Uterus (tissue), 4 donors: ENCODE data around the gene SPEM3. TPM values are rescaled to one million over a fixed set of nuclear protein-coding genes. Genes with fewer than 3 reads are reported as not detected.
A peak's percentile ranks its signal among the peaks of the same experiment; 100 is the strongest.

Experiments
- DNase-seq, 2 donors: peaks; one replicate each; pipeline ENCODE4 v3.0.0-alpha.2; 2019 to 2020
- H3K27ac ChIP-seq, 2 donors: fragments of 200-600 bp; sonication (generic); 1 replicate in 1 of 2; 2 replicates in 1 of 2; pipeline ENCODE4 v1.5.1; 2016 to 2018
- H3K27me3 ChIP-seq, 2 donors: fragments of 200-600 bp; sonication (generic); one replicate each; pipeline ENCODE4 v1.5.1; 2018 to 2019; ENCODE audit warnings: control low read depth in 1 of 2
- H3K36me3 ChIP-seq, 2 donors: fragments of 200-600 bp; sonication (generic); one replicate each; pipeline ENCODE4 v1.5.1; 2019; ENCODE audit warnings: control low read depth in 1 of 2
- H3K4me1 ChIP-seq, 2 donors: fragments of 200-600 bp; sonication (generic); one replicate each; pipeline ENCODE4 v1.5.1; 2018 to 2019; ENCODE audit warnings: control low read depth in 1 of 2
- H3K4me3 ChIP-seq, 2 donors: fragments of 200-600 bp; sonication (generic); 1 replicate in 1 of 2; 2 replicates in 1 of 2; pipeline ENCODE4 v1.5.1; 2018 to 2019; ENCODE audit warnings: mild to moderate bottlenecking in 1 of 2
- H3K9me3 ChIP-seq, 2 donors: fragments of 200-600 bp; sonication (generic); one replicate each; pipeline ENCODE4 v1.5.1; 2019; ENCODE audit warnings: control low read depth in 1 of 2
- POLR2A ChIP-seq, 2 donors: fragments of 450-650 bp; IDR thresholded peaks; one replicate each; pipeline ENCODE4 v1.6.1; 2016; ENCODE audit warnings: antibody characterized with exemption in 2 of 2, mild to moderate bottlenecking in 1 of 2, moderate library complexity in 1 of 2
- intact Hi-C: fragments of 100-400 bp; cut with DNase I; formaldehyde crosslinking; loops from one replicate; pipeline ENCODE4 v1.15.1; 2023; ENCODE audit warnings: low total_unique reads
- total RNA-seq, 4 donors: library from RNA; depleted of rRNA in 3 of 4; stranded (reverse); fragments of >200 nt in 3 of 4; gene quantifications; one replicate each; pipeline versions ENCODE4 v1.1.0 to v1.2.4, GENCODE V29; 2014 to 2023
- TF ChIP-seq, protein P1 (sequence below), 4 experiments: fragments of 200-600 bp in 2 of 4; fragments of 450-650 bp in 2 of 4; sonication (generic) in 2 of 4; IDR thresholded peaks; one replicate each; pipeline ENCODE4 v1.5.1; 2016 to 2019; ENCODE audit warnings: antibody characterized with exemption in 4 of 4, mild to moderate bottlenecking in 2 of 4, moderate library complexity in 1 of 4
- donor health status: DM: yes; HTN: yes; CAD: no.

Gene SPEM3
- total RNA-seq, 4 donors from 2014 or later, result not detected

DNA sequence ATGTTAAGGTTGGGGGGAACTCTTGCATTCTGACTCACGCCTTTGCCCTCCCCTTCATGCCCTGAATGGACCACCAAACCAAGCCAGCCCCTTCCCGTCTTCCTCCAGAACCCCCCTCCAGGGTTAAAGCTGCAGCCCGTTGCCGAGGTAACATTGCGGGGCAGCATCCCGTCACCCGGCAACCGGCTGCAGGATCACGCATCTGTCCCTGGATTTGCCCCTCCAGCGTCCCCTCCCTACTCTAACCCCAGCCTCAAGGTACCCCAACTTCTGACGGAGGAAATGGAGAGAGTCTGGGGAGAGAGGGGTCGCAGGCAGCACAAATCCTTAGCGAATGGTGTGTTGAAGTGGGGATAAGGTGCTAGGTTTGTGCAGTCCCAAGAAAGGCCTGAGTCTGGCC is 21.6 kb upstream of the SPEM3 start:
- intact Hi-C loops, result no loop called here
- Histone ChIP-seq H3K27ac (no peak overlapping the region), H3K9me3 (no peaks in the 10 kb centered on the region), H3K4me1 (peaks cover 0 to 5% of the 10 kb centered on the region in 2 donors), H3K27me3 (no peaks in the 10 kb centered on the region), H3K36me3 (no peaks in the 10 kb centered on the region), H3K4me3 (no peak overlapping the region)
- TF ChIP-seq, protein P1, sequence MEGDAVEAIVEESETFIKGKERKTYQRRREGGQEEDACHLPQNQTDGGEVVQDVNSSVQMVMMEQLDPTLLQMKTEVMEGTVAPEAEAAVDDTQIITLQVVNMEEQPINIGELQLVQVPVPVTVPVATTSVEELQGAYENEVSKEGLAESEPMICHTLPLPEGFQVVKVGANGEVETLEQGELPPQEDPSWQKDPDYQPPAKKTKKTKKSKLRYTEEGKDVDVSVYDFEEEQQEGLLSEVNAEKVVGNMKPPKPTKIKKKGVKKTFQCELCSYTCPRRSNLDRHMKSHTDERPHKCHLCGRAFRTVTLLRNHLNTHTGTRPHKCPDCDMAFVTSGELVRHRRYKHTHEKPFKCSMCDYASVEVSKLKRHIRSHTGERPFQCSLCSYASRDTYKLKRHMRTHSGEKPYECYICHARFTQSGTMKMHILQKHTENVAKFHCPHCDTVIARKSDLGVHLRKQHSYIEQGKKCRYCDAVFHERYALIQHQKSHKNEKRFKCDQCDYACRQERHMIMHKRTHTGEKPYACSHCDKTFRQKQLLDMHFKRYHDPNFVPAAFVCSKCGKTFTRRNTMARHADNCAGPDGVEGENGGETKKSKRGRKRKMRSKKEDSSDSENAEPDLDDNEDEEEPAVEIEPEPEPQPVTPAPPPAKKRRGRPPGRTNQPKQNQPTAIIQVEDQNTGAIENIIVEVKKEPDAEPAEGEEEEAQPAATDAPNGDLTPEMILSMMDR (IDR thresholded peaks at IDR 0.05), result no peak
- TF ChIP-seq POLR2A (IDR thresholded peaks at IDR 0.05), result no peak
- DNase-seq, result no peak

DNA sequence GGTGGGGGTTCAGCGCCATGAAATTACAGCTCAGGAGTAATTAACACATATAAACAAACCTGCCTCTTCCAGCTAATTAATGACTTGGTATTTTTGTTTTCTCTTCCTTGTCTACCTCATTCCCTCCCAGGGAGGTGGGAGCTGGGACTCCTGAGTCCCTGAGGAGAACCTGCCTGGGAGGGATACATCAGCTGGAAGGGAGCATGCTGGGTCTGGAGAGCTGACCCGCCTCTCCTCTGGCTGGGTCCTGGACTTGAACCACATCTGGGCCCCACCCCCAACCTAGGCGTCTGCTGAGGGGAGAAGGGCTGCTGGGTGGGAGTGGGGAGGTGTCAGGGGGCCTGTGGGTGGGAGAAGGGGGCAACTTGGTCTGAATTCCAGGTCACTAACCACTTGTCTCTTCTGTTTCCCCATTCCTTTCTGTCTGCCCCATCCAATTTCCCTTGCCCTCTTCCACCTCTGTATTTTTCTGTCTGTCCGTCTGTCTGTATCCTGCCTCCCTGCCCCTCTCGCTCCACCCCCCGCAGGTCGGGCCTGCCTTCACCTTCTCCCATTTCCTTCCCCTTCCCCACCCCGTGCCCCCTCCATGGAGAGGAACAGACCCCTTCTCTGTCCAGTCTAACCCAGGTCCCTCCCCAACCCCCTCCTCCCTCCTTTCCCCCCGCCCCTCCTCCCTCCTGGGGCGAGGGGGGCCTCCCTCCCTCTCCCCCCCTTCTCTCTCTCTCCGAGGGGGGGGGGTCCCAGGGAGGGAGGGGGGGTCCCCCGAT is 21.0 kb upstream of the SPEM3 start, which contains the start of gene NLGN2:
TSS of gene NLGN2 (plus strand) at position 361 of the 767 bp plus-strand sequence. CDS start 411 bp downstream, outside the sequence.
- H3K4me3 ChIP-seq, result no peak within 1 kb of the TSS
- TF ChIP-seq, protein P1 (IDR thresholded peaks at IDR 0.05), result no peak
- TF ChIP-seq POLR2A (IDR thresholded peaks at IDR 0.05), result no peak
- H3K4me1 ChIP-seq, result peaks cover 0 to 5% of the 10 kb centered on the region in 2 donors
- H3K27me3 ChIP-seq, result no peaks in the 10 kb centered on the region
- H3K36me3 ChIP-seq, result no peaks in the 10 kb centered on the region
- no peaks in the 10 kb centered on the region for H3K9me3 ChIP-seq
- intact Hi-C loops, result no loop called here
- peak within 1 kb of the TSS in 1 of 2 donors; percentile 93 for H3K27ac ChIP-seq
- DNase-seq, result no peak

DNA sequence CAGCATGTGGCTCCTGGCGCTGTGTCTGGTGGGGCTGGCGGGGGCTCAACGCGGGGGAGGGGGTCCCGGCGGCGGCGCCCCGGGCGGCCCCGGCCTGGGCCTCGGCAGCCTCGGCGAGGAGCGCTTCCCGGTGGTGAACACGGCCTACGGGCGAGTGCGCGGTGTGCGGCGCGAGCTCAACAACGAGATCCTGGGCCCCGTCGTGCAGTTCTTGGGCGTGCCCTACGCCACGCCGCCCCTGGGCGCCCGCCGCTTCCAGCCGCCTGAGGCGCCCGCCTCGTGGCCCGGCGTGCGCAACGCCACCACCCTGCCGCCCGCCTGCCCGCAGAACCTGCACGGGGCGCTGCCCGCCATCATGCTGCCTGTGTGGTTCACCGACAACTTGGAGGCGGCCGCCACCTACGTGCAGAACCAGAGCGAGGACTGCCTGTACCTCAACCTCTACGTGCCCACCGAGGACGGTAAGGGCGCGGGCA is 20.4 kb upstream of the SPEM3 start:
- TF ChIP-seq POLR2A (IDR thresholded peaks at IDR 0.05), result no peak
- TF ChIP-seq, protein P1 (IDR thresholded peaks at IDR 0.05), result no peak
- intact Hi-C loops, result no loop called here
- no peak overlapping the region for H3K27ac ChIP-seq
- no peaks in the 10 kb centered on the region for H3K4me1 ChIP-seq
- no peak for DNase-seq
- H3K36me3 ChIP-seq, result no peaks in the 10 kb centered on the region
- no peaks in the 10 kb centered on the region for H3K9me3 ChIP-seq
- no peak overlapping the region for H3K4me3 ChIP-seq
- no peaks in the 10 kb centered on the region for H3K27me3 ChIP-seq

DNA sequence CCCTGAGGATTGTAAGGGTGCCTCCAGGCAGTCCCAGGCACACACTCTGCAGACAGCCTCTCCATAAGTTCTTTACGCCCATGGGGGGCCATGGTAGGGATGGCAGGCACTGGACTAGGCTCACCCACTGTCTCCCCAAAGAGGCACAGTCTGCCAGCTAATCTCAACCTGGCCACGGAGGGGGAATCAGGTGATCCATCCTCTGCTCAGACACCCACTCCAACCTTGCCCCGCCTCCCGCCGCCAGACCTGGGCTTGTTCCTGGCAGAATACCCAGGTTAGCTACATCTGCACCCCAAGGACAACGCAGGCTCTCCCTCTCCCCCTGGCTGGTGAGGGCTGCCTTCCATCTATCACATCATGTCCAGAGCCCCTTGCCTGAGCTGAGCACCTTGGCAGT is 19.8 kb upstream of the SPEM3 start:
- intact Hi-C loops, result no loop called here
- TF ChIP-seq, protein P1 (IDR thresholded peaks at IDR 0.05), result no peak
- no peak for TF ChIP-seq POLR2A (IDR thresholded peaks at IDR 0.05)
- H3K4me1 ChIP-seq, result no peaks in the 10 kb centered on the region
- DNase-seq, result no peak
- no peak overlapping the region for H3K27ac ChIP-seq
- H3K27me3 ChIP-seq, result no peaks in the 10 kb centered on the region
- no peaks in the 10 kb centered on the region for H3K36me3 ChIP-seq
- H3K9me3 ChIP-seq, result no peaks in the 10 kb centered on the region
- no peak overlapping the region for H3K4me3 ChIP-seq

DNA sequence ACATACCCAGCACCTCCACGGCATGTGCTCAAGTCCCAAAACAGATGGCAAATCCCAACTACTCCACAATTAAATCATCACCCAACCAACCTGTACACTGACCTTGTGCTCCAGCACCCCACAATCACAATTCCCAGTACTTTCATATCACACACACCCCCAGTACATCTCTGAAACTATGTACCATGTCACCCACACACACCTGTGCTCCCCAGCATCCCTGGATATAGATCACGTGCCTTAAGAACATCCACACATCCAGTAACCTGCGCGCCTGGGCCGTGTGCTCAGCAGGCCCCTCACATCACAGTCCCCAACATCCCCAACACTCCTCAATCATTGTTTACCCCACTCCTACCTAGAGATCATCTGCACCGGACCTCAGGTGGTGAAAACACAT is 18.9 kb upstream of the SPEM3 start:
- H3K27me3 ChIP-seq, result no peaks in the 10 kb centered on the region
- H3K27ac ChIP-seq, result no peak overlapping the region
- H3K4me3 ChIP-seq, result no peak overlapping the region
- intact Hi-C loops, result no loop called here
- no peaks in the 10 kb centered on the region for H3K36me3 ChIP-seq
- H3K9me3 ChIP-seq, result no peaks in the 10 kb centered on the region
- no peak for TF ChIP-seq POLR2A (IDR thresholded peaks at IDR 0.05)
- TF ChIP-seq, protein P1 (IDR thresholded peaks at IDR 0.05), result no peak
- H3K4me1 ChIP-seq, result no peaks in the 10 kb centered on the region
- no peak for DNase-seq
